ENCODE results near the gene PSIP1.
"Not testable (repeated sequence)": the region's sequence is repeated elsewhere in the genome, so short reads cannot be mapped to it uniquely, and the experiment has no call there.

The PSIP1 gene

GRCh38 chr9:15505921-15506320, 4.8 kb downstream of the PSIP1 start:
- no peak for DNase-seq (ENCODE audit: low read depth, low spot score)

- DNase-seq (ENCODE audit: low read depth, low spot score): no peak
Measured at GRCh38 chr9:15501803-15502202, 9.0 kb downstream of the PSIP1 start.

- no peak for DNase-seq (ENCODE audit: low read depth, low spot score)
Measured at GRCh38 chr9:15501179-15501578, 9.6 kb downstream of the PSIP1 start.

GRCh38 chr9:15499139-15499538, 11.6 kb downstream of the PSIP1 start:
- no peak for DNase-seq (ENCODE audit: low read depth, low spot score)

GRCh38 chr9:15498246-15498995, 12.3 kb downstream of the PSIP1 start:
- no peak for DNase-seq (ENCODE audit: low read depth, low spot score)

GRCh38 chr9:15492485-15493150, 18.2 kb downstream of the PSIP1 start:
- DNase-seq (ENCODE audit: low read depth, low spot score): no peak

GRCh38 chr9:15491950-15492349, 18.8 kb downstream of the PSIP1 start:
- no peak for DNase-seq (ENCODE audit: low read depth, low spot score)

GRCh38 chr9:15485836-15486666, 24.7 kb downstream of the PSIP1 start:
- DNase-seq (ENCODE audit: low read depth, low spot score): no peak

GRCh38 chr9:15484802-15485201, 26.0 kb downstream of the PSIP1 start:
- no peak for DNase-seq (ENCODE audit: low read depth, low spot score)

GRCh38 chr9:15482146-15482545, 28.6 kb downstream of the PSIP1 start:
- DNase-seq (ENCODE audit: low read depth, low spot score): no peak

- no peak for DNase-seq (ENCODE audit: low read depth, low spot score)
Measured at GRCh38 chr9:15480028-15480427, 30.7 kb downstream of the PSIP1 start.

GRCh38 chr9:15475923-15476536, 34.7 kb downstream of the PSIP1 start:
- no peak for DNase-seq (ENCODE audit: low read depth, low spot score)

- no peak for DNase-seq (ENCODE audit: low read depth, low spot score)
Measured at GRCh38 chr9:15469862-15470261, 40.9 kb downstream of the PSIP1 start.

- no peak for DNase-seq (ENCODE audit: low read depth, low spot score)
Measured at GRCh38 chr9:15469406-15469805, 41.4 kb downstream of the PSIP1 start.

GRCh38 chr9:15468145-15468544, 42.6 kb downstream of the PSIP1 start:
- DNase-seq (ENCODE audit: low read depth, low spot score): no peak

- no peak for DNase-seq (ENCODE audit: low read depth, low spot score)
Measured at GRCh38 chr9:15461601-15462000, 49.2 kb downstream of the PSIP1 start.

- DNase-seq (ENCODE audit: low read depth, low spot score): no peak
Measured at GRCh38 chr9:15461056-15461455, 49.7 kb downstream of the PSIP1 start.

GRCh38 chr9:15453956-15454355, 56.8 kb downstream of the PSIP1 start:
- no peak for DNase-seq (ENCODE audit: low read depth, low spot score)

- DNase-seq (ENCODE audit: low read depth, low spot score): no peak
Measured at GRCh38 chr9:15444141-15444540, 66.6 kb downstream of the PSIP1 start.

GRCh38 chr9:15442264-15442663, 68.5 kb downstream of the PSIP1 start:
- DNase-seq (ENCODE audit: low read depth, low spot score): not testable (repeated sequence)

GRCh38 chr9:15441841-15442240, 68.9 kb downstream of the PSIP1 start:
- DNase-seq (ENCODE audit: low read depth, low spot score): not testable (repeated sequence)

GRCh38 chr9:15438891-15439290, 71.9 kb downstream of the PSIP1 start:
- DNase-seq (ENCODE audit: low read depth, low spot score): no peak
